SK-N-SH (cell line): ENCODE data around the gene SNX21. TPM values are rescaled to one million over a fixed set of nuclear protein-coding genes. Genes with fewer than 3 reads are reported as not detected.

ENCODE experiments used
- CTCF ChIA-PET: fragments of 300-600, 350-600 bp; formaldehyde crosslinking; extraction: SDS; loops from one replicate; lab custom pipeline; 2021; lab: Yijun Ruan, JAX
- POLR2A ChIA-PET: fragments of 350-600 bp; sonication (Branson Sonifier 250); formaldehyde crosslinking; extraction: SDS; loops from one replicate; lab custom pipeline; 2020; ENCODE audit warnings: antibody characterized with exemption, inconsistent platforms; lab: Yijun Ruan, JAX
- DNase-seq: peaks from one replicate; pipeline ENCODE4 v3.0.0; 2012
- H2AFZ ChIP-seq: fragments of 200-600 bp; sonication (generic); 2 replicates; pipeline ENCODE4 v1.8.1; 2016; ENCODE audit warnings: antibody characterized with exemption, mild to moderate bottlenecking, low read depth
- H3F3A ChIP-seq: fragments of 200-600 bp; sonication (generic); replicated peaks from 2 replicates; pipeline ENCODE3; 2016; ENCODE audit warnings: antibody characterized with exemption, mild to moderate bottlenecking; ENCODE audit not compliant: insufficient read depth
- H3K27ac ChIP-seq, 2 experiments: fragments of 200-500 bp in 1 of 2; fragments of 200-600 bp in 1 of 2; sonication (Bioruptor generic) in 1 of 2; sonication (generic), shearing (Covaris generic) in 1 of 2; 2 replicates each; pipeline versions ENCODE4 v1.5.1 to v1.6.1; 2014 to 2016; ENCODE audit warnings: low read depth in 2 of 2, inconsistent platforms in 1 of 2, low read length in 1 of 2, mild to moderate bottlenecking in 1 of 2, mixed read lengths in 1 of 2
- H3K27me3 ChIP-seq: fragments of 200-600 bp; sonication (generic), shearing (Covaris generic); 2 replicates; pipeline ENCODE4 v1.6.1; 2016; ENCODE audit warnings: mixed run types; ENCODE audit not compliant: insufficient read depth
- H3K36me3 ChIP-seq, 2 experiments: fragments of 200-500 bp in 1 of 2; fragments of 200-600 bp in 1 of 2; sonication (Bioruptor generic) in 1 of 2; sonication (generic) in 1 of 2; replicated peaks in 1 of 2; 2 replicates each; pipeline versions ENCODE3 to v1.5.1; 2014 to 2016; ENCODE audit warnings: low read length in 1 of 2, mild to moderate bottlenecking in 1 of 2; ENCODE audit not compliant: insufficient read depth in 2 of 2, control insufficient read depth in 1 of 2
- H3K4me1 ChIP-seq, 2 experiments: fragments of 200-500 bp in 1 of 2; fragments of 200-600 bp in 1 of 2; sonication (Bioruptor generic) in 1 of 2; sonication (generic), shearing (Covaris generic) in 1 of 2; 2 replicates each; pipeline versions ENCODE4 v1.5.1 to v1.6.1; 2014 to 2016; ENCODE audit warnings: low read depth in 1 of 2, low read length in 1 of 2, mixed run types in 1 of 2; ENCODE audit not compliant: insufficient read depth in 2 of 2, control insufficient read depth in 1 of 2
- H3K4me2 ChIP-seq: fragments of 200-600 bp; sonication (generic), shearing (Covaris generic); 2 replicates; pipeline ENCODE4 v1.6.1; 2017; ENCODE audit warnings: mixed run types
- H3K4me3 ChIP-seq, 2 experiments: fragments of 200-500 bp in 1 of 2; fragments of 200-600 bp in 1 of 2; sonication (Bioruptor generic) in 1 of 2; sonication (generic), shearing (Covaris generic) in 1 of 2; 2 replicates each; pipeline versions ENCODE4 v1.5.1 to v1.8.1; 2014 to 2016; ENCODE audit warnings: low read depth in 2 of 2, inconsistent platforms in 1 of 2, low read length in 1 of 2, mild to moderate bottlenecking in 1 of 2, mixed read lengths in 1 of 2, moderate library complexity in 1 of 2
- H3K79me2 ChIP-seq: fragments of 200-600 bp; sonication (generic); 2 replicates; pipeline ENCODE4 v1.8.1; 2017; ENCODE audit warnings: mild to moderate bottlenecking; ENCODE audit not compliant: insufficient read depth
- H3K9ac ChIP-seq: fragments of 200-600 bp; sonication (generic); 2 replicates; pipeline ENCODE4 v1.6.1; 2017; ENCODE audit warnings: mixed run types
- H3K9me2 ChIP-seq: fragments of 200-600 bp; sonication (generic); 2 replicates; pipeline ENCODE4 v1.6.1; 2017; ENCODE audit warnings: mixed run types
- H3K9me3 ChIP-seq: fragments of 200-600 bp; sonication (generic); 2 replicates; pipeline ENCODE4 v1.6.1; 2017; ENCODE audit warnings: mixed run types, mild to moderate bottlenecking, moderate library complexity
- H4K20me1 ChIP-seq: fragments of 200-600 bp; sonication (generic); 2 replicates; pipeline ENCODE4 v1.6.1; 2017; ENCODE audit warnings: mild to moderate bottlenecking, mixed run types; ENCODE audit not compliant: insufficient read depth
- ELF1 ChIP-seq: IDR thresholded peaks from 2 replicates; pipeline ENCODE4 v1.4.0; 2012
- EP300 ChIP-seq, 2 experiments: IDR thresholded peaks; 2 replicates each; pipeline versions ENCODE4 v1.4.0 to v1.6.1; 2012; ENCODE audit warnings: borderline replicate concordance in 1 of 2, low read depth in 1 of 2, low read length in 1 of 2
- FOSL2 ChIP-seq: IDR thresholded peaks from 2 replicates; pipeline ENCODE4 v1.4.0; 2012; ENCODE audit warnings: low read depth, mild to moderate bottlenecking, moderate library complexity, borderline replicate concordance
- FOXM1 ChIP-seq: IDR thresholded peaks from 2 replicates; pipeline ENCODE4 v1.4.0; 2012; ENCODE audit warnings: low read depth, mild to moderate bottlenecking
- GABPA ChIP-seq: IDR thresholded peaks from 2 replicates; pipeline ENCODE4 v1.4.0; 2012; ENCODE audit warnings: low read depth, mild to moderate bottlenecking
- JUND ChIP-seq: IDR thresholded peaks from 2 replicates; pipeline ENCODE4 v1.4.0; 2012
- MAX ChIP-seq: IDR thresholded peaks from 2 replicates; pipeline ENCODE4 v1.4.0; 2012; ENCODE audit warnings: low read depth
- MEF2A ChIP-seq: IDR thresholded peaks from 2 replicates; pipeline ENCODE4 v1.4.0; 2012; ENCODE audit warnings: low read depth, borderline replicate concordance
- RFX5 ChIP-seq: IDR thresholded peaks from 2 replicates; pipeline ENCODE4 v1.6.1; 2012; ENCODE audit warnings: mild to moderate bottlenecking, improper control_type of control experiment, low read length
- RXRA ChIP-seq: IDR thresholded peaks from 2 replicates; pipeline ENCODE4 v1.4.0; 2012; ENCODE audit warnings: low read depth, mild to moderate bottlenecking, borderline replicate concordance
- SIN3A ChIP-seq: IDR thresholded peaks from 2 replicates; pipeline ENCODE4 v1.6.1; 2012; ENCODE audit warnings: low read depth, mild to moderate bottlenecking, low read length, moderate library complexity, borderline replicate concordance
- SMC3 ChIP-seq: IDR thresholded peaks from 2 replicates; pipeline ENCODE4 v1.6.1; 2012; ENCODE audit warnings: low read depth, low read length, improper control_type of control experiment
- USF1 ChIP-seq: IDR thresholded peaks from 2 replicates; pipeline ENCODE4 v1.4.0; 2012; ENCODE audit warnings: low read depth, borderline replicate concordance
- USF2 ChIP-seq: fragments of 150-350 bp; IDR thresholded peaks from 2 replicates; pipeline ENCODE4 v1.6.1; 2017; ENCODE audit warnings: antibody characterized with exemption, low read length, low read depth, borderline replicate concordance
- WGBS: methylation state at CpG from one replicate; pipeline ENCODE4 v1.1.6; 2017; ENCODE audit warnings: low lambda C conversion rate; 5-methylcytosine and 5-hydroxymethylcytosine counted together
- polyA plus RNA-seq, 3 experiments: library from polyadenylated mRNA; depleted of rRNA; stranded (reverse); fragments of >200 nt; gene quantifications; 2 replicates each; pipeline ENCODE4 v1.2.3, GENCODE V29; 2012

The SNX21 gene
- polyA plus RNA-seq, 1 of the 3 experiments (the other 2 are of a cell fraction) = 22.1 TPM

DNA sequence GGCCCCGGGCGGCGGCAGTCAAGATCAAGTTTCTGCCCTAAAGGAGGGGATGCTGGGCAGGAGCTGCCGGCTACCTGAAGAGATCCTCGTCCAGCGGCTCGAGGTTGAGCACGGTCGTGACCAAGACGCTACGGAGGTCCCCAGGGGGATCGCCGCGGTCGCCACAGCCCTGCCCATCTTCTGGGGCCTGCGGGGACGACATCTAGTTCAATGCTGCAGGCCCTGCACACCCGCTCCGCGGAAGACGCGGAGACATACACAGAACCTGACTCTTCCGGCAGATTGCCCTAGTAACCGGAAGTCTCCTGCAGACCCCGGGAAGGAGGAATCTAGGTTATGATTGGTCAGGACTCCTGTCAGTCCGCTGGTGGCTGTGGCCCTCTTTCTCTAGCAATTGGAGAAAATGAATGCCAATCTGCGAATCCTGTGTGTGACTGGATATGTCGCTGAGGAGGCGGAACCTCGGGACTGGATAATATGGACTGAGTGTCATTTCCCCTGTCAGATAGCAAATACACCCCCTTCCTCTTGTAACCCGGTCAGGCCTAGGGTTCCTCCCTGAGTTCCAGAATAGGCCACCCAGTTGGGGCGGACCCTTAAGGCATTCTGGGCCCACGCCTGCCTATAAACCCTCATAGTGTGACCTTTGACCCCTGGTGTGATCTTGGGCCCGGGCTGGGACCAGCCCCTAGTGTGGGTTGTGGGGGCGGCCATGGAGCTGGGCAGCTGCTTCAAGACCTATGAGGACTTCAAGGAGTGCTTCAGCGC, 23.7 kb downstream of the SNX21 start, which contains the start of the genes ACOT8 and ZSWIM3 (continued):
- no peak for TF ChIP-seq USF2
- TF ChIP-seq MEF2A = no peak
- no peak; the same call in 1 of the 2 replicates for TF ChIP-seq JUND
- no peak for TF ChIP-seq FOSL2
- TF ChIP-seq EP300 (IDR thresholded peaks at IDR 0.05; ENCODE audit: borderline replicate concordance in 1 of 2, low read depth in 1 of 2, low read length in 1 of 2) = no peak
- peak; percentile 52; the same call in 1 of the 2 replicates for TF ChIP-seq MAX
- TF ChIP-seq GABPA = peak; percentile 97
- no peak for TF ChIP-seq FOXM1
- TF ChIP-seq SMC3 = no peak
- no peak for TF ChIP-seq USF1
- TF ChIP-seq SIN3A = peak; percentile 93

DNA sequence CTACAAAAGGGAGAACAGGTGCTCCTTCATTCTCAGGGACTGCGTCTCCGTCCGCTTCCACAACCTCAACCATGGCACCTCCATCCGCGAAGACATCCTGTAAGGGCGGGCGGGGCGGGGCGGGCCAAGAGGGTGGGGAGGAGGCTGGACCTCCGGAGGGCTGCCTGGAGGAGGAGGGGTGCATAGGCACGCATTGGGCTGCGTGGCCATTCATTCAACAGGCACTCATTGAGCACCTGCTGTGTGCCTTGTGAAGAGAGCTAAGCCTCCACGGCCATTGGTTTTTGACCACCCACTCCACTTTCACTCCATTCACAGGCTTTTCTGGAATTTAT, 24.2 kb downstream of the SNX21 start:
- no peaks in the 10 kb centered on the region for H3K9me2 ChIP-seq
- no peak overlapping the region for H3K9ac ChIP-seq
- H2AFZ ChIP-seq = peak overlapping the region; percentile 99
- H3K4me1 ChIP-seq = peaks cover 8 to 13% of the 10 kb centered on the region in 2 experiments; a peak in 2 of 4 replicates
- DNase-seq = peak; percentile 66
- no peaks in the 10 kb centered on the region for H4K20me1 ChIP-seq
- no peaks in the 10 kb centered on the region for H3K9me3 ChIP-seq
- POLR2A ChIA-PET = no interaction called here
- H3K27ac ChIP-seq = peak overlapping the region in 1 of 2 experiments; percentile 71; a peak in 1 of 4 replicates
- TF ChIP-seq RFX5 = no peak
- no peak for TF ChIP-seq ELF1
- TF ChIP-seq RXRA = no peak
- no peak for TF ChIP-seq JUND
- no peak for TF ChIP-seq FOXM1
- TF ChIP-seq SIN3A = no peak
- H3K27me3 ChIP-seq = no peaks in the 10 kb centered on the region
- peaks cover 6 to 8% of the 10 kb centered on the region in 2 experiments for H3K36me3 ChIP-seq
- peak overlapping the region; percentile 79 for H3K4me2 ChIP-seq
- H3F3A ChIP-seq = no peaks in the 10 kb centered on the region
- 25% methylated on average over 12 of the region's 13 CpGs for WGBS
- CTCF ChIA-PET = interaction anchor here (1.2 to 1.6 kb wide), 2 partner anchors 32 to 130 kb away, joined by 4 to 7 read pairs; no protein-coding TSS in a partner anchor
- peaks cover 25% of the 10 kb centered on the region for H3K79me2 ChIP-seq
- H3K4me3 ChIP-seq = peak overlapping the region; percentile 75
